GM19035 (cell line): ENCODE results near the gene PFDN4.

Source experiments
- ATAC-seq: cut with Tn5 transposase; IDR thresholded peaks from one replicate; pipeline ENCODE4 v1.9.1; 2021; ENCODE audit not compliant: unreplicated experiment

Gene PFDN4

GRCh38 chr20:54200487-54201267, 7.2 kb upstream of the PFDN4 start:
- no peak for ATAC-seq

GRCh38 chr20:54201268-54201846, 6.5 kb upstream of the PFDN4 start:
- no peak for ATAC-seq

GRCh38 chr20:54203281-54203680, 4.6 kb upstream of the PFDN4 start:
- no peak for ATAC-seq

GRCh38 chr20:54204063-54204462, 3.8 kb upstream of the PFDN4 start:
- ATAC-seq = no peak

GRCh38 chr20:54204481-54204880, 3.4 kb upstream of the PFDN4 start:
- no peak for ATAC-seq

- ATAC-seq = no peak
Measured at GRCh38 chr20:54205450-54205849, 2.4 kb upstream of the PFDN4 start.

GRCh38 chr20:54207053-54207742, 689 bp upstream of the PFDN4 start:
- peak; percentile 6 for ATAC-seq

GRCh38 chr20:54208548-54209176, 775 bp downstream of the PFDN4 start:
- peak; percentile 21 for ATAC-seq

GRCh38 chr20:54209216-54209813, 1.4 kb downstream of the PFDN4 start:
- no peak for ATAC-seq

- ATAC-seq = no peak
Measured at GRCh38 chr20:54212226-54212625, 4.3 kb downstream of the PFDN4 start.

GRCh38 chr20:54212871-54213270, 5.0 kb downstream of the PFDN4 start:
- ATAC-seq = no peak

- ATAC-seq = no peak
Measured at GRCh38 chr20:54214566-54214965, 6.7 kb downstream of the PFDN4 start.

GRCh38 chr20:54215157-54215789, 7.4 kb downstream of the PFDN4 start:
- no peak for ATAC-seq

- no peak for ATAC-seq
Measured at GRCh38 chr20:54217762-54218161, 9.9 kb downstream of the PFDN4 start.

GRCh38 chr20:54218470-54218869, 10.6 kb downstream of the PFDN4 start:
- ATAC-seq = no peak

- ATAC-seq = no peak
Measured at GRCh38 chr20:54219751-54220426, 12.0 kb downstream of the PFDN4 start.

GRCh38 chr20:54220722-54221121, 12.8 kb downstream of the PFDN4 start:
- ATAC-seq = no peak

GRCh38 chr20:54221353-54221752, 13.5 kb downstream of the PFDN4 start:
- no peak for ATAC-seq

GRCh38 chr20:54221996-54222890, 14.4 kb downstream of the PFDN4 start:
- ATAC-seq = no peak
